A673 (cell line): ENCODE measurements around the gene HMCN1. TPM values are rescaled to one million over a fixed set of nuclear protein-coding genes. Genes with fewer than 3 reads are reported as not detected.

Source experiments
- BruUV-seq: library from RNA; stranded (reverse); fragments of 400-500 nt; replicated peaks from 2 replicates; lab custom pipeline; 2021; lab: Mats Ljungman, UMichigan
- CTCF ChIA-PET: fragments of 300-600 bp; sonication (Branson Sonifier 250); formaldehyde crosslinking; loops from one replicate; lab custom pipeline; 2022; ENCODE audit warnings: antibody characterized with exemption; lab: Charles Lee
- POLR2A ChIA-PET: fragments of 300-600 bp; sonication (Branson Sonifier 250); formaldehyde crosslinking; loops from one replicate; lab custom pipeline; 2022; ENCODE audit warnings: antibody characterized with exemption; ENCODE audit not compliant: low non-redundant PET; lab: Charles Lee
- DNase-seq: peaks from one replicate; pipeline ENCODE4 v3.0.0-alpha.2; 2015; ENCODE audit warnings: low spot score
- H3K27ac ChIP-seq: fragments of 200-600 bp; sonication (generic); 2 replicates; pipeline ENCODE4 v1.5.1; 2016; ENCODE audit warnings: mixed run types, low read depth, mild to moderate bottlenecking, mixed read lengths, antibody characterized with exemption, low read length; ENCODE audit not compliant: poor library complexity, severe bottlenecking
- H3K27me3 ChIP-seq: fragments of 200-600 bp; sonication (generic); replicated peaks from 2 replicates; pipeline ENCODE4 v1.6.1; 2017; ENCODE audit warnings: mixed run types, low read depth, mild to moderate bottlenecking, mixed read lengths, antibody characterized with exemption, low read length; ENCODE audit not compliant: insufficient read depth, poor library complexity
- H3K36me3 ChIP-seq: fragments of 200-600 bp; sonication (generic); 2 replicates; pipeline ENCODE4 v1.6.1; 2016; ENCODE audit warnings: mixed run types, mild to moderate bottlenecking, mixed read lengths, antibody characterized with exemption, low read length; ENCODE audit not compliant: insufficient read depth, poor library complexity, severe bottlenecking
- H3K4me1 ChIP-seq: fragments of 200-600 bp; sonication (generic); 2 replicates; pipeline ENCODE4 v1.6.1; 2017; ENCODE audit warnings: mixed run types, mild to moderate bottlenecking, mixed read lengths, antibody characterized with exemption, low read length; ENCODE audit not compliant: insufficient read depth, poor library complexity, severe bottlenecking
- H3K4me3 ChIP-seq: fragments of 200-600 bp; sonication (generic); 2 replicates; pipeline ENCODE4 v1.5.1; 2016; ENCODE audit warnings: low read depth, mixed run types, mild to moderate bottlenecking, mixed read lengths, low read length; ENCODE audit not compliant: poor library complexity, severe bottlenecking
- H3K9me3 ChIP-seq: fragments of 200-600 bp; sonication (generic); 2 replicates; pipeline ENCODE4 v1.6.1; 2016; ENCODE audit warnings: mixed run types, low read depth, mild to moderate bottlenecking, mixed read lengths, antibody characterized with exemption, low read length; ENCODE audit not compliant: poor library complexity, severe bottlenecking
- EZH2 ChIP-seq: fragments of 200-600 bp; sonication (generic); IDR thresholded peaks from 2 replicates; pipeline ENCODE4 v1.6.1; 2017; ENCODE audit warnings: borderline replicate concordance, low read depth, mild to moderate bottlenecking, mixed read lengths, antibody characterized with exemption, low read length; ENCODE audit not compliant: poor library complexity, severe bottlenecking
- intact Hi-C: fragments of 100-400 bp; cut with micrococcal nuclease; formaldehyde crosslinking; loops from one replicate; pipeline ENCODE4 v1.10.0; 2022; ENCODE audit not compliant: unreplicated experiment
- total RNA-seq: library from RNA; stranded (reverse); gene quantifications from 2 replicates; pipeline ENCODE4 v1.2.3, GENCODE V29; 2021
- TF ChIP-seq, protein P1 (sequence below): fragments of 300-800, 200-600 bp; sonication (generic); conservative IDR thresholded peaks from 2 replicates; pipeline ENCODE4 v1.5.1; 2017; ENCODE audit warnings: low read depth, mild to moderate bottlenecking, antibody characterized with exemption, low read length, moderate library complexity, mixed read lengths

The HMCN1 gene
- total RNA-seq, 1 experiment from 2014 or later, result 134 TPM

DNA sequence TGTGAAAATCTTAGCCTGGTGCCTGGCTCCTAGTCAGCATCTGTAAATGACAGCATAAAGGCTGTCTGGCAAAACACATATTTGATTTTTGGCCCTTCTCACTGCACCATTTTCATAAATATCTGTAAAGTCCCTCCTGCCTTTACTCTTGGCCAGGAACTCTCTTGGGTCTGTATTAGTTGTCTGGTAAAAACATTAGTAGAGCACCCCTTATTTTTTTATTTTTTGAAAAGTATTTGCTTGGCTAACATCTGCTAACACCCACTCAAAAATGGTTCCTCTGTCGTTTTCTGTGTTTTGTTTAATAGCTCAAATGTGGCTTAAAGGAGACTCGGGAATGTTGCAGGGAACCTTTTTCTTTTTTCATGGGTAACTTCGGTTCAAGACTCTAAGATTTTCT, 293.4 kb downstream of the HMCN1 start:
- no TSS peak for BruUV-seq
- H3K9me3 ChIP-seq, result peaks cover 24% of the 10 kb centered on the region
- peaks cover 97% of the 10 kb centered on the region for H3K36me3 ChIP-seq
- no peak for DNase-seq
- H3K4me1 ChIP-seq, result no peaks in the 10 kb centered on the region
- ChIA-PET POLR2A (no interaction called here), CTCF (no interaction called here)
- no peaks in the 10 kb centered on the region for H3K27me3 ChIP-seq
- H3K27ac ChIP-seq, result no peak overlapping the region
- H3K4me3 ChIP-seq, result no peak overlapping the region
- intact Hi-C loops, result no loop called here
- no peak for TF ChIP-seq EZH2
- TF ChIP-seq, protein P1, sequence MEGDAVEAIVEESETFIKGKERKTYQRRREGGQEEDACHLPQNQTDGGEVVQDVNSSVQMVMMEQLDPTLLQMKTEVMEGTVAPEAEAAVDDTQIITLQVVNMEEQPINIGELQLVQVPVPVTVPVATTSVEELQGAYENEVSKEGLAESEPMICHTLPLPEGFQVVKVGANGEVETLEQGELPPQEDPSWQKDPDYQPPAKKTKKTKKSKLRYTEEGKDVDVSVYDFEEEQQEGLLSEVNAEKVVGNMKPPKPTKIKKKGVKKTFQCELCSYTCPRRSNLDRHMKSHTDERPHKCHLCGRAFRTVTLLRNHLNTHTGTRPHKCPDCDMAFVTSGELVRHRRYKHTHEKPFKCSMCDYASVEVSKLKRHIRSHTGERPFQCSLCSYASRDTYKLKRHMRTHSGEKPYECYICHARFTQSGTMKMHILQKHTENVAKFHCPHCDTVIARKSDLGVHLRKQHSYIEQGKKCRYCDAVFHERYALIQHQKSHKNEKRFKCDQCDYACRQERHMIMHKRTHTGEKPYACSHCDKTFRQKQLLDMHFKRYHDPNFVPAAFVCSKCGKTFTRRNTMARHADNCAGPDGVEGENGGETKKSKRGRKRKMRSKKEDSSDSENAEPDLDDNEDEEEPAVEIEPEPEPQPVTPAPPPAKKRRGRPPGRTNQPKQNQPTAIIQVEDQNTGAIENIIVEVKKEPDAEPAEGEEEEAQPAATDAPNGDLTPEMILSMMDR, result no peak

DNA sequence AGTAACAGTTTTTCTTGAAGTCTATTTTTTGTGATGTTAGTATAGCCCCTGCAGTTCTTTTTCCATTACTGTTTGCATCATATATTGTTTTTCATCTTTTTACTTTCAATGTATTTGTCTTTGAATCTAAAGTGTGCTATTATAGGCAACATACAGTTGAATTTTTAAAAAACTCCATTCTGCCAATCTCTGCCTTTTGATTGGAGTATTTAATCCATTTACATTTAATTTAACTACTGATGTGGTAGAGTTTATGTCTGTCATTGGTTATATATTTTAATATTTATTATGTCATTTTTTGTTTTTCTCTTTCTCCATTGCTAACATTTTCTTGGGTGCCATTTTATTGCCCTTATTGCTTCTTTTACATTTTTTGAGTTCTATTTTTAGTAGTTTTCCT, 296.3 kb downstream of the HMCN1 start:
- intact Hi-C loops, result no loop called here
- POLR2A ChIA-PET, result no interaction called here
- CTCF ChIA-PET, result no interaction called here
- H3K27ac ChIP-seq, result no peak overlapping the region
- no peak overlapping the region for H3K4me3 ChIP-seq
- no peaks in the 10 kb centered on the region for H3K27me3 ChIP-seq
- peaks cover 88% of the 10 kb centered on the region for H3K36me3 ChIP-seq
- TF ChIP-seq, protein P1, result no peak
- no peak for TF ChIP-seq EZH2
- no peak for DNase-seq
- no peaks in the 10 kb centered on the region for H3K4me1 ChIP-seq
- H3K9me3 ChIP-seq, result peaks cover 24% of the 10 kb centered on the region
- BruUV-seq, result no TSS peak

DNA sequence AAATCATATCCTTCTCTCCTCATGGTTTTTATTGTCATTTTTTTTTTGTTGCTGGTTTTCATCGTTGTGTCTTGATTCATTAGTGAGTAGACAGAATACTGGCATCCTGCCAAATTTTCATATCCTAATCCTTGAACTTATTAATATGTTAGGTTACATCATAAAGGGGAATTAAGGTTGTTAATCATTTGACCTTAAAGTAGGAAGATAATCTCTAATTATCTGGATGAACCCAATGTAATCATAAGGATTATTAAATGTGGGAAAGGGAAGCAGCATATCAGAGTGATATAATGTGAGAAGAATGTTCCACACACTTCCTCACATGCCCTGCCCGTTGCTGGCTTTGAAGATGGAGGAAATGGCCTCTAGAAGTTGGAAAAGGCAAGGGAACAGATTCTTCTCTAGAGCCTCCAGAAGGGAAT, 299.7 kb downstream of the HMCN1 start:
- Histone ChIP-seq H3K4me3 (no peak overlapping the region), H3K27ac (no peak overlapping the region), H3K4me1 (no peaks in the 10 kb centered on the region), H3K9me3 (peaks cover 24% of the 10 kb centered on the region), H3K27me3 (no peaks in the 10 kb centered on the region), H3K36me3 (peaks cover 88% of the 10 kb centered on the region)
- ChIA-PET CTCF (no interaction called here), POLR2A (no interaction called here)
- BruUV-seq, result no TSS peak
- peak; percentile 49 for DNase-seq
- TF ChIP-seq, protein P1, result no peak
- no peak for TF ChIP-seq EZH2
- intact Hi-C loops, result no loop called here
